GM12878 (cell line): ENCODE data around the gene GOLGA8M. TPM values are rescaled to one million over a fixed set of nuclear protein-coding genes. Genes with fewer than 3 reads are reported as not detected.
A peak's percentile ranks its signal among the peaks of the same experiment; 100 is the strongest.
"Not testable (repeated sequence)": the region's sequence is repeated elsewhere in the genome, so short reads cannot be mapped to it uniquely, and the experiment has no call there.

ENCODE experiments used
- ATAC-seq: fragments of 200-7000 bp; cut with Tn5 transposase; 3 replicates; pipeline ENCODE4 v1.9.1; 2020; ENCODE audit warnings: mild to moderate bottlenecking, moderate library complexity
- Bru-seq: library from RNA; stranded (reverse); fragments of 400-500 nt; gene quantifications from one replicate; lab custom pipeline; 2021; lab: Mats Ljungman, UMichigan
- BruChase-seq, 2 experiments: library from RNA; stranded (reverse); fragments of 400-500 nt; gene quantifications; one replicate each; lab custom pipeline; 2021; lab: Mats Ljungman, UMichigan
- BruUV-seq: library from RNA; stranded (reverse); fragments of 400-500 nt; replicated peaks from 2 replicates; lab custom pipeline; 2021; lab: Mats Ljungman, UMichigan
- CTCF ChIA-PET: fragments of 300-600 bp; sonication (Branson Sonifier 250); formaldehyde crosslinking; extraction: SDS; loops from one replicate; lab custom pipeline; 2021; ENCODE audit warnings: inconsistent platforms; lab: Yijun Ruan, JAX
- POLR2A ChIA-PET: fragments of 350-600 bp; formaldehyde crosslinking; extraction: SDS; loops from one replicate; lab custom pipeline; 2021; ENCODE audit warnings: inconsistent platforms; lab: Charles Lee
- RAD21 ChIA-PET: fragments of 300-600 bp; sonication (Branson Sonifier 250); formaldehyde crosslinking; loops from one replicate; lab custom pipeline; 2023; ENCODE audit warnings: antibody characterized with exemption; ENCODE audit not compliant: unreplicated experiment; lab: Charles Lee
- SMC1A ChIA-PET: fragments of 300-600 bp; sonication (Branson Sonifier 250); formaldehyde crosslinking; loops from one replicate; lab custom pipeline; 2023; ENCODE audit not compliant: unreplicated experiment, uncharacterized antibody; lab: Charles Lee
- DNase-seq: peaks from one replicate; pipeline ENCODE4 v3.0.0-alpha.2; 2011; ENCODE audit warnings: low read depth, low spot score
- FAIRE-seq: peaks from 3 replicates; lab custom pipeline; 2011; peaks lifted over from hg19 to GRCh38; lab: Jason Lieb, UNC
- H2AFZ ChIP-seq: 2 replicates; pipeline ENCODE4 v1.6.0; 2011; ENCODE audit warnings: low read depth, low read length, control low read depth; ENCODE audit not compliant: control insufficient read depth
- H3K27ac ChIP-seq: 2 replicates; pipeline ENCODE4 v1.5.1; 2011; ENCODE audit warnings: control low read depth; ENCODE audit not compliant: control insufficient read depth, insufficient read depth
- H3K27me3 ChIP-seq, 2 experiments: replicated peaks in 1 of 2; 2 replicates each; pipeline versions ENCODE4 v1.6.0 to v1.6.1; 2011; ENCODE audit warnings: low read length in 1 of 2; ENCODE audit not compliant: control insufficient read depth in 2 of 2, insufficient read depth in 2 of 2
- H3K36me3 ChIP-seq, 2 experiments: 2 replicates each; pipeline ENCODE4 v1.5.1; 2011; ENCODE audit warnings: low read length in 1 of 2; ENCODE audit not compliant: control insufficient read depth in 2 of 2, insufficient read depth in 2 of 2
- H3K4me1 ChIP-seq: 2 replicates; pipeline ENCODE4 v1.6.1; 2011; ENCODE audit warnings: mild to moderate bottlenecking, low read length, moderate library complexity, mixed read lengths; ENCODE audit not compliant: control insufficient read depth, insufficient read depth
- H3K4me2 ChIP-seq: 2 replicates; pipeline ENCODE4 v1.6.0; 2011; ENCODE audit warnings: control low read depth; ENCODE audit not compliant: control insufficient read depth, insufficient read depth
- H3K4me3 ChIP-seq: fragments of 200-600 bp; sonication (generic); 2 replicates; pipeline ENCODE4 v1.5.1; 2016
- H3K79me2 ChIP-seq: 2 replicates; pipeline ENCODE4 v1.6.0; 2011; ENCODE audit warnings: low read length; ENCODE audit not compliant: control insufficient read depth, insufficient read depth
- H3K9ac ChIP-seq: 2 replicates; pipeline ENCODE4 v1.8.0; 2011; ENCODE audit warnings: low read length, control low read depth, mixed read lengths; ENCODE audit not compliant: control insufficient read depth, insufficient read depth
- H3K9me3 ChIP-seq: replicated peaks from 3 replicates; pipeline ENCODE4 v1.5.1; 2011; ENCODE audit warnings: mild to moderate bottlenecking, low read length; ENCODE audit not compliant: control insufficient read depth, insufficient read depth
- H4K20me1 ChIP-seq: 2 replicates; pipeline ENCODE4 v1.6.0; 2011; ENCODE audit not compliant: control insufficient read depth, insufficient read depth
- WGBS: methylation state at CpG from one replicate; pipeline ENCODE4 v1.1.6; 2016; ENCODE audit warnings: low lambda C conversion rate; ENCODE audit not compliant: insufficient replicate concordance, insufficient coverage; ENCODE audit errors: missing lambda C conversion rate; 5-methylcytosine and 5-hydroxymethylcytosine counted together
- in situ Hi-C: fragments of 300-500 bp; cut with MboI; formaldehyde crosslinking; loops from 9 replicates; pipeline ENCODE4 v1.14.3; 2018; ENCODE audit warnings: mixed read lengths
- intact Hi-C: fragments of 100-400 bp; cut with micrococcal nuclease; formaldehyde crosslinking; loops from one replicate; pipeline ENCODE4 v1.14.2; 2022; ENCODE audit not compliant: unreplicated experiment
- long read RNA-seq, 2 experiments: library from polyadenylated mRNA; unstranded; transcript quantifications; one replicate each; pipeline ENCODE4 v2.0.0, GENCODE V29; 2019 to 2020
- polyA minus RNA-seq, 3 experiments: library from RNA; depleted of rRNA, polyadenylated mRNA; stranded (reverse); fragments of >200 nt; gene quantifications; 2 replicates each; pipeline ENCODE4 v1.2.3, GENCODE V29; 2011
- polyA plus RNA-seq, 11 experiments: library from polyadenylated mRNA; depleted of rRNA in 4 of 11; unstranded in 6 of 11; stranded (reverse) in 5 of 11; fragments of >200 nt; fragmentation: Nextera tagmentation in 4 of 11; fragmentation: Illumina TruSeq in 1 of 11; extraction: Ambion mirVana in 4 of 11; extraction: Trizol in 1 of 11; gene quantifications; 1 replicate in 1 of 11; 2 replicates in 10 of 11; pipeline versions ENCODE4 v1.2.1 to v1.2.3, GENCODE V29; 2011 to 2016; ENCODE audit warnings: inconsistent platforms in 2 of 11, missing spikeins in 2 of 11, low read depth in 1 of 11
- total RNA-seq, 4 experiments: library from RNA; depleted of rRNA in 3 of 4; stranded (reverse); fragments of >200 nt in 3 of 4; fragmentation: Illumina TruSeq in 1 of 4; extraction: Trizol in 1 of 4; gene quantifications; 2 replicates each; pipeline versions ENCODE4 v1.2.1 to v1.2.3, GENCODE V29; 2013 to 2021

GOLGA8M gene, protein sequence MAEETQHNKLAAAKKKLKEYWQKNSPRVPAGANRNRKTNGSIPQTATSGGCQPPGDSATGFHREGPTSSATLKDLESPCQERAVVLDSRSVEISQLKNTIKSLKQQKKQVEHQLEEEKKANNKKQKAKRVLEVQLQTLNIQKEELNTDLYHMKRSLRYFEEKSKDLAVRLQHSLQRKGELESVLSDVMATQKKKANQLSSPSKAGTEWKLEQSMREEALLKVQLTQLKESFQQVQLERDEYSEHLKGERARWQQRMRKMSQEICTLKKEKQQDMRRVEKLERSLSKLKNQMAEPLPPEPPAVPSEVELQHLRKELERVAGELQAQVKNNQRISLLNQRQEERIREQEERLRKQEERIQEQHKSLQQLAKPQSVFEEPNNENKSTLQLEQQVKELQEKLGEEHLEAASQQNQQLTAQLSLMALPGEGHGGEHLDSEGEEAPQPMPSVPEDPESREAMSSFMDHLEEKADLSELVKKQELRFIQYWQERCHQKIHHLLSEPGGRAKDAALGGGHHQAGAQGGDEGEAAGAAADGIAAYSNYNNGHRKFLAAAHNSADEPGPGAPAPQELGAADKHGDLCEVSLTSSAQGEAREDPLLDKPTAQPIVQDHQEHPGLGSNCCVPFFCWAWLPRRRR
- total RNA-seq (2013; cell fraction: nucleolus; rRNA removed) = not detected in 2 replicates
- not detected in 2 replicates for total RNA-seq (2014; rRNA removed)
- not detected in 2 replicates for total RNA-seq (2014; rRNA removed; fragmentation: Illumina TruSeq; extraction: Trizol)
- not detected in 2 replicates for total RNA-seq (2021)
- polyA plus RNA-seq (2011; ENCODE audit: low read depth) = not detected
- polyA plus RNA-seq (2011; rRNA removed) = 0.08 and 0.32 TPM in 2 replicates
- polyA plus RNA-seq (2011; cell fraction: cytosol; rRNA removed) = 0.10 and 0.24 TPM in 2 replicates
- 0.51 and 0.70 TPM in 2 replicates for polyA plus RNA-seq (2011; cell fraction: nucleus; rRNA removed)
- not detected in 2 replicates for polyA plus RNA-seq (2012)
- not detected in 2 replicates for polyA plus RNA-seq (2014; fragmentation: Illumina TruSeq; extraction: Trizol)
- not detected for polyA plus RNA-seq (2014; fragmentation: Nextera tagmentation; extraction: Ambion mirVana)
- not detected in 2 replicates for polyA plus RNA-seq (2014; rRNA removed)
- not detected for polyA plus RNA-seq (2016; fragmentation: Nextera tagmentation; extraction: Ambion mirVana)
- polyA minus RNA-seq (2011; rRNA and poly(A)+ RNA removed) = not detected in 2 replicates
- not detected in 2 replicates for polyA minus RNA-seq (2011; cell fraction: cytosol; rRNA and poly(A)+ RNA removed)
- 0.19 TPM in 1 of 2 replicates, not detected in the other for polyA minus RNA-seq (2011; cell fraction: nucleus; rRNA and poly(A)+ RNA removed)
- Bru-seq, nascent RNA = percentile 16 among the genes with signal in this experiment
- percentile 19 among the genes with signal in this experiment for BruChase-seq, experiment 1, labeled RNA remaining after a 6-hour chase
- percentile 12 among the genes with signal in this experiment for BruChase-seq, experiment 2, labeled RNA remaining after a 2-hour chase
- long read RNA-seq, experiment 1 = 0 reads
- long read RNA-seq, experiment 2, partial matches to known transcripts = 0 of 1 reads
- long read RNA-seq, experiment 2, other reads (novel, unspliced or antisense) = 1 of 1 reads

DNA sequence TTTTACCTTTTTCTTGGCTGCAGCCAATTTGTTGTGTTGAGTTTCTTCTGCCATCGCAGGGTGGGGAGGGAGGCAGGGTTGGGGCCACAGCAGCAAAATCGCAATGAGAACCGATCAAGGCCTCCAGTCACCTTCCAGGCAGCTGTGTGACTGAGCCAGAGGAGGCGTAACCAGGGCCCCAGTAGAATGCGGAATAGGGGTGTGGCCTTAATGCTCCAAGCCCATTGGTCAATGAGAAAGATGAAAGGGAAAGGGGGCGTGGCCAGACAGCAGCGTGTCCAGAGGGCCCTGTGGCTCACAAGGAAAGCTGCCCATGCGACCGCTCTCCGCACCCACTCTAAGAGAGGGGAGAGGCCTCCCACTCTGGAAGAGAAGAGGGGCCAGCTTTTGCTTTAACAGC lies at the start of gene GOLGA8M:
GOLGA8M (minus strand) TSS at position 152 of the 400 bp plus-strand sequence; CDS start at position 54, 98 bp downstream.
- ATAC-seq, POLR2A ChIA-PET, BruUV-seq, H3K9ac ChIP-seq, FAIRE-seq, RAD21 ChIA-PET, intact Hi-C loops, H4K20me1 ChIP-seq, H3K9me3 ChIP-seq, H2AFZ ChIP-seq, CTCF ChIA-PET, H3K27ac ChIP-seq, SMC1A ChIA-PET, H3K79me2 ChIP-seq, in situ Hi-C loops, H3K36me3 ChIP-seq, H3K4me3 ChIP-seq, H3K4me1 ChIP-seq, H3K27me3 ChIP-seq, H3K4me2 ChIP-seq, DNase-seq: not testable (repeated sequence)
- no CpG with 5 or more reads among the region's 10 CpGs for WGBS

DNA sequence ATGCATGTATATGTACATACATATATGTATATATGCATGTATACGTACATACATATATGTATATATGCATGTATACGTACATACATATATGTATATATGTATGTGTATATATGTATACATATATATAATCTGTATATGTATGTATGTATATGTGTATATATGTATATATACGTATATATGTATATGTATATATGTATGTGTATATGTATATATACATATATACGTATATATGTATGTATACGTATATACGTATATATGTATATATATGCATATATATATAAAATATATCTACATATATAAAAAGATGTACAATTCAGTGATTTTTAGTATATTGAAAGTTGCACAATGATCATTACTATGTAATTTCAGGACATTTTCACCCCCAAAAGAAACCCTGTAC lies 30.7 kb upstream of the GOLGA8M start:
- H2AFZ ChIP-seq, in situ Hi-C loops, H3K4me1 ChIP-seq, H3K27ac ChIP-seq, BruUV-seq, H3K36me3 ChIP-seq, DNase-seq, H3K9ac ChIP-seq, H3K4me2 ChIP-seq, ATAC-seq, H3K9me3 ChIP-seq, H3K4me3 ChIP-seq, H3K79me2 ChIP-seq, FAIRE-seq, CTCF ChIA-PET, SMC1A ChIA-PET, H4K20me1 ChIP-seq, RAD21 ChIA-PET, H3K27me3 ChIP-seq, POLR2A ChIA-PET, intact Hi-C loops: not testable (repeated sequence)
- WGBS = 66% methylated on average over 2 of the region's 6 CpGs
